22Rv1 (cell line): ENCODE data around the gene IL1RAPL2.

Source experiments
- H3K27ac ChIP-seq: fragments of 450-650 bp; 2 replicates; pipeline ENCODE4 v1.5.1; 2017
- ZFX ChIP-seq: fragments of 450-650 bp; IDR thresholded peaks from 2 replicates; pipeline ENCODE4 v1.6.1; 2017; ENCODE audit warnings: antibody characterized with exemption, borderline replicate concordance
- TF ChIP-seq, protein P1 (sequence below): fragments of 450-650 bp; IDR thresholded peaks from 2 replicates; pipeline ENCODE4 v1.5.1; 2017; ENCODE audit warnings: mild to moderate bottlenecking

IL1RAPL2 gene

DNA sequence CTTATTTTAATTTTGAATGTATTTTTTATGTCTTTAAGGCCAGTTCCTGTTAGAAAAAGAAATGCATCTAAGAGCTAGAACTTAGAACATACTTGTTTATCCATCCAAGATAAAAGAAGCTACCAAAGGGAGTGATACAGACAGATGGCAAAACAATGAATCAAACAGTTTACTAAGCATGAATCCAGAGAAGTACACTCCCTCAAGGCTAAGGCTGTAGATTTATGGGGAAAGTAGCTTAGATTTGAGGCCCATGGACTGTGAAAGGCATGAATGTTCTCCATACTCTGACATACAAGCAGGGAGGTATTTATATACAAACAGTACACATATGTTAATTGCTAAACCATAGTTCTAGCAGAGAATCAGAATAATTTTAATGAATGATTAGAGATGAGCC, 1001.1 kb downstream of the IL1RAPL2 start:
- TF ChIP-seq ZFX, result no peak
- no peak overlapping the region for H3K27ac ChIP-seq

DNA sequence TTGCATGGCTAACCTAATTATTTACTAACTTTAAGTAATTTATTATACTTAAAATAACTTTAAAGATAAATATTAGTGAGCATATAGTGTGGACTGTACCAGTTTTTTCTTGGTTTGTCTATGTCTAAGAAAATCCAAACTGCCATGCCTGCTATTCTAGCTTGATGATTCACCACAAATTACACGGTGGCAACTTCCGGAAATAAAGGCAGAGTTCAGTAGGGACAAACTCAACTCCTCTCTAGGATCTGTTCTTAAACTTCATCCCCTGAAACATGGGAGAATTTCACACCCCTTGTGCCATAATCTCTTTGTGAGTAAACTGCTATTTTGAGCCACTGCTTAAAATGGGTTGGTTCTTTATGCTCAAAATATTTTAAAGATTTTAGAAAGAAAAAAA, 1042.7 kb downstream of the IL1RAPL2 start:
- TF ChIP-seq, protein P1, sequence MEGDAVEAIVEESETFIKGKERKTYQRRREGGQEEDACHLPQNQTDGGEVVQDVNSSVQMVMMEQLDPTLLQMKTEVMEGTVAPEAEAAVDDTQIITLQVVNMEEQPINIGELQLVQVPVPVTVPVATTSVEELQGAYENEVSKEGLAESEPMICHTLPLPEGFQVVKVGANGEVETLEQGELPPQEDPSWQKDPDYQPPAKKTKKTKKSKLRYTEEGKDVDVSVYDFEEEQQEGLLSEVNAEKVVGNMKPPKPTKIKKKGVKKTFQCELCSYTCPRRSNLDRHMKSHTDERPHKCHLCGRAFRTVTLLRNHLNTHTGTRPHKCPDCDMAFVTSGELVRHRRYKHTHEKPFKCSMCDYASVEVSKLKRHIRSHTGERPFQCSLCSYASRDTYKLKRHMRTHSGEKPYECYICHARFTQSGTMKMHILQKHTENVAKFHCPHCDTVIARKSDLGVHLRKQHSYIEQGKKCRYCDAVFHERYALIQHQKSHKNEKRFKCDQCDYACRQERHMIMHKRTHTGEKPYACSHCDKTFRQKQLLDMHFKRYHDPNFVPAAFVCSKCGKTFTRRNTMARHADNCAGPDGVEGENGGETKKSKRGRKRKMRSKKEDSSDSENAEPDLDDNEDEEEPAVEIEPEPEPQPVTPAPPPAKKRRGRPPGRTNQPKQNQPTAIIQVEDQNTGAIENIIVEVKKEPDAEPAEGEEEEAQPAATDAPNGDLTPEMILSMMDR, result no peak
- no peak for TF ChIP-seq ZFX
- H3K27ac ChIP-seq, result no peak overlapping the region

DNA sequence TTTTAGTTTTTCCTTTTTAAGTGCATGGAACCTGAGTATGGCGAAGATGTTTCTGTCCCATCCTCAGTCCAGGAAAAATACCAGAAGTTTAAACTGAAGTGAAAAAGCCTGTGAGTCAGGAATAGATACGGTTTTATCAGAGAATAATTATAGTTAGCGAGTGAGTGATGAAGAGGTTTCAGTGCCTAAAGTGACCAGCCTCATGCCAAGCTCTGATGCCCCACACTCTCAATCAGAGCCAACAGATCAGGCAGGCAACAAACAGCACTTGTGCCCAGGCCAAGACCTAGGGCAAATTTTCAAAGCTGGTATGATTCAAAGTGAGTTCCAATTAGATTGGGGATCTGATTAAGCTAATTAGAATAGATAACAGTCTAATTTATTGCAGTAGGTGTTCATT, 1043.5 kb downstream of the IL1RAPL2 start:
- no peak for TF ChIP-seq ZFX
- TF ChIP-seq, protein P1, result no peak
- H3K27ac ChIP-seq, result no peak overlapping the region

DNA sequence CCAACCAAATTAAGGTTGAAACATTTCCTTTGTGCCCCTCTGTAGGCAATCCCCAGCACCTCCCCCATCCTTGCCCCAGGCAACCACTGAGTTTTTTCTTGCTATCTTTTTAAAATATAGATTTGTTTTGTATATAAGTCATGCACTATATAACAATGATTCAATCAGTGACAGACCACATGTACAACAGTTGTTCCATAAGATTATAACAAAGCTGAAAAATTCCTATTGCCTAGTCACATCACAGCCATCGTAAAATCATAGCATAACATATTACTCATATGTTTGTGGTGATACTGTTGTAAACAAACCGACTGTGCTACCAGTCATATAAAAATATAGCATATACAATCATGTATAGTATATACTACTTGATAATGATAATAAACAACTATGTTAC, 1044.4 kb downstream of the IL1RAPL2 start:
- H3K27ac ChIP-seq, result no peak overlapping the region
- TF ChIP-seq ZFX, result no peak
- TF ChIP-seq, protein P1, result no peak

DNA sequence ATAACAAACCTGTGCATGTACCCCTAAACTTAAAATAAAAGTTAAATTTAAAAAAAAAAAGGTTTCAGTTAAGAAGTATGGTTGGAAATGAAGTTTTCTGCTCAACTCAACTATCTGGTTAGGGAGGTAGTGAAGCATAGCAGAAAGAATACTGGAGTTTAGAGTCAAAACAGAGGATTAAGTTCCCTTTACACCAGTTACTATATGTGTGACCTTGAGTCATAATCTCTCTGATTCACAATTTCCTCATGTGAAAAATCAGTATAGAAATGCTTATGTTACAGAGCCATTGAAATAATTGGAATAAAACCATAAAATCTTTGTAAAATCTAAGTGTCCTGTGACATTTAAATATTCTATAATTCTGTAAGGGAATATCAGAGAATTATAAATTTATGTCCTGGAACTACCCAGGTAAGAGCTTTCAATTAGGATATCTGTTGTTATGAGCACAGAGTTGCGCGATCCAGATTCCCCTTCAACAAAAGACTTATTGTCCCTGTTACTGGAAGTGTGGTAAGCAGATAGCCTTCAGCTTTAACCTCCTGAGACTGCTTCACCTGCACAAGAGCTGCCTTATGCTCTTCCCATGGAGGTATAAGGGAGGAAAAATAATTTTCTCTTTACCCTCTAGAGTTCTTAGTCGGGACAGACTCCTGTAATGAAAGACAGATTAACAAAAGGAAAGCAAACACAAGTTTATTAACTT, 1052.5 kb downstream of the IL1RAPL2 start:
- TF ChIP-seq, protein P1, result no peak
- no peak for TF ChIP-seq ZFX
- no peak overlapping the region for H3K27ac ChIP-seq

DNA sequence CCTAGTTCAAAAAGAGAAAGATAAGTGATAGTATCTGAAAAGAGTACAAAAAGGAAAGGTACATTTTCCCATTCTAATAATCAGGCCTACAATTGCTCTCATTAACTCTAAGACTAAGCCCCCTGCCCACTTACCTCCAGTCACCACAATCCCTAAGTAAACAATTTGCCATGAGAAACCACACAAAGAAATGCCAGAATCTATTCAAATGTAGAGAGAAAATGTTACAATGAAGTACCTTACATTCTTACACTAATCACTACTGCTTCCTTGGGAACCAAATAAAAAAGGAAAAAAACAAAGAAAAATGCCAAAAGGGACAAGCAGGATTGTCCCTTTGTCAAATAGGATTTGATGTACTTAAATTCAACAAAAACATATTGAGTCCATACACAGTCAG, 1068.2 kb downstream of the IL1RAPL2 start:
- TF ChIP-seq ZFX, result no peak
- TF ChIP-seq, protein P1, result no peak
- no peak overlapping the region for H3K27ac ChIP-seq

DNA sequence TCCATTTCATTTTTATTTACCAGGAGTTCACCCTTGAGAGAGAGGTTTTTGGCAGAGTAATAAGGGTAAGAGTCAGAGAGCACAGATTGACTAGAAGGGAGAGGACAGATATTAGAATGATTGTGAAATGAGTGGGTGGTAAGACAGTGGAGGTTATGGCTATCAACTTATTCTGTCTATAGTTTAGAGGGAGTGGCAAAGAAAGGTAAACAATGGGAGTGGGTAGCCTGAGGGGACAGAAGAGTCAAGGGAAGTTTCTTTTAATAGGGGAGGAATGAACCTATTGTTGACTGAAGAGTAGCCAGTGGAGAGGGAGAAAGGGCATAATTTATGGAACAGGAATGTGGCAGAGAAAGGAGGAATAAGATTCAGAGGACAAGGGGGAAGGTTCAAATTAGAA, 1069.8 kb downstream of the IL1RAPL2 start:
- TF ChIP-seq, protein P1, result no peak
- TF ChIP-seq ZFX, result no peak
- H3K27ac ChIP-seq, result 0 out of 2 replicates have a peak overlapping the region, but pooled peaks have one; percentile 15

DNA sequence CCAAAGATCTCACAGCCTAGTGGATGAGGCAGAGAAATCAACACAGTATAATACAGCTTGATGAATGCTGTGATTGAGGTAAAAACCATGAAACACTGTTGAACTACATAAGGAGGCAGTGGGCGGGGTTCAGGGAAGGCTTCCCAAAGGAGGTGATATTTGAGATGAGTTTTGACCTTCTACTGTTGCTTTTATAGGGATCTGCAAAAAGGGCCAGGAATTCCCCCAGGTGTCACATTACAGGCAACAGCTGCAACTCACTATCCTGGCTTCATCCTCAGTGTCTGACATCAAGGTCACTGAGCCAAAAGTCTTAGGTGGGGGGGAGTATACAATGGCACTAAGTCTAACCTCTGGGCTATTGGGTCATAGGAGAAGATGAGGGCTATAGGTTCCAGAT, 1070.7 kb downstream of the IL1RAPL2 start:
- no peak for TF ChIP-seq ZFX
- TF ChIP-seq, protein P1, result no peak
- H3K27ac ChIP-seq, result no peak overlapping the region
